IPS-15b (cell line): Measurements from ENCODE around the gene MDH1.
"Not testable (repeated sequence)": the region's sequence is repeated elsewhere in the genome, so short reads cannot be mapped to it uniquely, and the experiment has no call there.

Source experiments
- H3K27me3 ChIP-seq: one replicate; pipeline ENCODE4 v1.6.1; 2013; ENCODE audit warnings: low read length; ENCODE audit not compliant: control insufficient read depth, insufficient read depth
- H3K36me3 ChIP-seq: one replicate; pipeline ENCODE4 v1.6.1; 2013; ENCODE audit warnings: low read length; ENCODE audit not compliant: control insufficient read depth, insufficient read depth
- H3K4me1 ChIP-seq: one replicate; pipeline ENCODE4 v1.6.1; 2013; ENCODE audit warnings: mild to moderate bottlenecking, low read length; ENCODE audit not compliant: control insufficient read depth, insufficient read depth
- H3K4me3 ChIP-seq: one replicate; pipeline ENCODE4 v1.5.1; 2013; ENCODE audit warnings: low read depth, low read length
- H3K9ac ChIP-seq: one replicate; pipeline ENCODE4 v1.6.1; 2013; ENCODE audit warnings: low read depth, mild to moderate bottlenecking, low read length
- H3K9me3 ChIP-seq: one replicate; pipeline ENCODE4 v1.6.1; 2013; ENCODE audit warnings: mild to moderate bottlenecking, low read length; ENCODE audit not compliant: control insufficient read depth, insufficient read depth

MDH1 gene

GRCh38 chr2:63571291-63571690, 17.5 kb upstream of the MDH1 start:
- no peak overlapping the region for H3K9ac ChIP-seq
- H3K36me3 ChIP-seq, result no peaks in the 10 kb centered on the region
- H3K4me3 ChIP-seq, result no peak overlapping the region
- H3K27me3 ChIP-seq, result no peaks in the 10 kb centered on the region
- peaks cover 7% of the 10 kb centered on the region for H3K9me3 ChIP-seq
- no peaks in the 10 kb centered on the region for H3K4me1 ChIP-seq

GRCh38 chr2:63572001-63572400, 16.8 kb upstream of the MDH1 start:
- no peak overlapping the region for H3K9ac ChIP-seq
- peaks cover 7% of the 10 kb centered on the region for H3K9me3 ChIP-seq
- H3K4me3 ChIP-seq, result no peak overlapping the region
- no peaks in the 10 kb centered on the region for H3K4me1 ChIP-seq
- H3K36me3 ChIP-seq, result no peaks in the 10 kb centered on the region
- no peaks in the 10 kb centered on the region for H3K27me3 ChIP-seq

GRCh38 chr2:63573026-63573425, 15.7 kb upstream of the MDH1 start:
- H3K4me3 ChIP-seq, H3K27me3 ChIP-seq, H3K9me3 ChIP-seq, H3K36me3 ChIP-seq, H3K4me1 ChIP-seq, H3K9ac ChIP-seq: not testable (repeated sequence)

- not testable (repeated sequence) for H3K4me3 ChIP-seq, H3K36me3 ChIP-seq, H3K4me1 ChIP-seq, H3K9me3 ChIP-seq, H3K27me3 ChIP-seq, H3K9ac ChIP-seq
These were observed 14.9 kb upstream of the MDH1 start for GRCh38 chr2:63573726-63574345.

GRCh38 chr2:63576546-63576945, 12.2 kb upstream of the MDH1 start:
- Histone ChIP-seq H3K4me3 (no peak overlapping the region), H3K9me3 (no peaks in the 10 kb centered on the region)

GRCh38 chr2:63578767-63579166, 10.0 kb upstream of the MDH1 start:
- Histone ChIP-seq H3K4me1 (peaks cover 10% of the 10 kb centered on the region), H3K36me3 (no peaks in the 10 kb centered on the region), H3K9me3 (no peaks in the 10 kb centered on the region), H3K4me3 (no peak overlapping the region), H3K27me3 (no peaks in the 10 kb centered on the region), H3K9ac (no peak overlapping the region)

More at GRCh38 chr2:63576546-63576945, 12.2 kb upstream of the MDH1 start:
- no peaks in the 10 kb centered on the region for H3K36me3 ChIP-seq
- peaks cover 10% of the 10 kb centered on the region for H3K4me1 ChIP-seq
- no peaks in the 10 kb centered on the region for H3K27me3 ChIP-seq
- H3K9ac ChIP-seq, result no peak overlapping the region

GRCh38 chr2:63580651-63581297, 8.0 kb upstream of the MDH1 start:
- Histone ChIP-seq H3K9ac (no peak overlapping the region), H3K4me3 (no peak overlapping the region), H3K4me1 (peaks cover 10% of the 10 kb centered on the region), H3K36me3 (no peaks in the 10 kb centered on the region), H3K9me3 (no peaks in the 10 kb centered on the region), H3K27me3 (no peaks in the 10 kb centered on the region)

GRCh38 chr2:63581298-63581961, 7.3 kb upstream of the MDH1 start:
- no peaks in the 10 kb centered on the region for H3K36me3 ChIP-seq
- no peaks in the 10 kb centered on the region for H3K27me3 ChIP-seq
- H3K4me1 ChIP-seq, result peaks cover 10% of the 10 kb centered on the region
- H3K9me3 ChIP-seq, result no peaks in the 10 kb centered on the region
- H3K9ac ChIP-seq, result no peak overlapping the region
- H3K4me3 ChIP-seq, result no peak overlapping the region

GRCh38 chr2:63582873-63583272, 5.9 kb upstream of the MDH1 start:
- no peaks in the 10 kb centered on the region for H3K27me3 ChIP-seq
- no peaks in the 10 kb centered on the region for H3K9me3 ChIP-seq
- H3K4me3 ChIP-seq, result no peak overlapping the region
- no peak overlapping the region for H3K9ac ChIP-seq
- peaks cover 10% of the 10 kb centered on the region for H3K4me1 ChIP-seq
- no peaks in the 10 kb centered on the region for H3K36me3 ChIP-seq

GRCh38 chr2:63587814-63588384, 864 bp upstream of the MDH1 start:
- Histone ChIP-seq H3K4me1 (peaks cover 12% of the 10 kb centered on the region), H3K9ac (peak overlapping the region; percentile 4), H3K36me3 (peaks cover 5% of the 10 kb centered on the region), H3K9me3 (no peaks in the 10 kb centered on the region), H3K4me3 (peak overlapping the region; percentile 65), H3K27me3 (no peaks in the 10 kb centered on the region)

GRCh38 chr2:63589148-63589958, 590 bp downstream of the MDH1 start:
- Histone ChIP-seq H3K9ac (peak overlapping the region; percentile 87), H3K9me3 (no peaks in the 10 kb centered on the region), H3K4me1 (peaks cover 14% of the 10 kb centered on the region), H3K36me3 (peaks cover 5% of the 10 kb centered on the region), H3K4me3 (peak overlapping the region; percentile 99), H3K27me3 (no peaks in the 10 kb centered on the region)
